ENCODE measurements around the gene FAM200C. TPM values are rescaled to one million over a fixed set of nuclear protein-coding genes. Genes with fewer than 3 reads are reported as not detected.

The FAM200C gene
- total and polyA plus RNA-seq, 7 donors = 0.92 to 12.3 (median 4.3) TPM

- DNase-seq = no peak
- Histone ChIP-seq H3K27ac (no peak overlapping the region), H3K27me3 (no peaks in the 10 kb centered on the region), H3K4me3 (no peak overlapping the region), H3K9me3 (no peaks in the 10 kb centered on the region), H3K36me3 (no peaks in the 10 kb centered on the region), H3K4me1 (peaks cover 0 to 5% (median under 1%) of the 10 kb centered on the region in 4 donors)
- intact Hi-C loops (cut with DNase I) = no loop called here
- TF ChIP-seq POLR2A (IDR thresholded peaks at IDR 0.05) = no peak
- TF ChIP-seq EP300 (IDR thresholded peaks at IDR 0.05) = no peak
- no peak for TF ChIP-seq POLR2AphosphoS5 (IDR thresholded peaks at IDR 0.05)
- no peak for TF ChIP-seq CTCF (IDR thresholded peaks at IDR 0.05)
Measured at GRCh38 chr5:160375166-160375565, 24.7 kb downstream of the FAM200C start.

GRCh38 chr5:160371294-160371693 is 28.6 kb downstream of the FAM200C start:
- no peak for TF ChIP-seq CTCF (IDR thresholded peaks at IDR 0.05)
- no peak for TF ChIP-seq POLR2AphosphoS5 (IDR thresholded peaks at IDR 0.05)
- TF ChIP-seq POLR2A (IDR thresholded peaks at IDR 0.05) = no peak
- no peak for TF ChIP-seq EP300 (IDR thresholded peaks at IDR 0.05)
- no peak for DNase-seq
- Histone ChIP-seq H3K4me3 (no peak overlapping the region), H3K9me3 (no peaks in the 10 kb centered on the region), H3K4me1 (peaks cover 0 to 12% (median 9%) of the 10 kb centered on the region in 4 donors), H3K36me3 (no peaks in the 10 kb centered on the region), H3K27me3 (no peaks in the 10 kb centered on the region), H3K27ac (no peak overlapping the region)
- intact Hi-C loops (cut with DNase I) = no loop called here

- peak overlapping the region in 3 of 4 donors; percentile 74 to 77 (median 75) for H3K27ac ChIP-seq
- H3K36me3 ChIP-seq = no peaks in the 10 kb centered on the region
- peak overlapping the region; percentile 46 to 77 (median 68) for H3K4me3 ChIP-seq
- 50 to 51% methylated on average over 12 of the region's 12 CpGs for WGBS, 2 donors
- intact Hi-C loops (cut with DNase I) = no loop called here
- no peak for TF ChIP-seq POLR2A (IDR thresholded peaks at IDR 0.05)
- no peak for TF ChIP-seq CTCF (IDR thresholded peaks at IDR 0.05)
- no peak for TF ChIP-seq EP300 (IDR thresholded peaks at IDR 0.05)
- no peak for TF ChIP-seq POLR2AphosphoS5 (IDR thresholded peaks at IDR 0.05)
- peaks cover 0 to 12% (median 9%) of the 10 kb centered on the region in 4 donors for H3K4me1 ChIP-seq
- no peak for DNase-seq
- H3K27me3 ChIP-seq = no peaks in the 10 kb centered on the region
- no peaks in the 10 kb centered on the region for H3K9me3 ChIP-seq
Measured at GRCh38 chr5:160370713-160371034, 29.2 kb downstream of the FAM200C start.

- H3K27ac ChIP-seq = peak within 1 kb of the TSS; percentile 72 to 77 (median 74)
- H3K27me3 ChIP-seq = no peaks in the 10 kb centered on the region
- DNase-seq = peak; percentile 84
- peaks cover 0 to 12% (median 9%) of the 10 kb centered on the region in 4 donors for H3K4me1 ChIP-seq
- WGBS, 2 donors = 1 to 2% methylated on average over 45 of the region's 45 CpGs
- H3K36me3 ChIP-seq = no peaks in the 10 kb centered on the region
- intact Hi-C loops (cut with DNase I) = no loop called here
- peak within 1 kb of the TSS; percentile 46 to 77 (median 68) for H3K4me3 ChIP-seq
- no peak for TF ChIP-seq CTCF (IDR thresholded peaks at IDR 0.05)
- peak in 1 of 4 donors; percentile 57 for TF ChIP-seq POLR2AphosphoS5 (IDR thresholded peaks at IDR 0.05)
- no peaks in the 10 kb centered on the region for H3K9me3 ChIP-seq
Measured at GRCh38 chr5:160369990-160370712, 29.7 kb downstream of the FAM200C start, which contains the start of gene C1QTNF2. TSS of gene C1QTNF2 (minus strand) at chr5:160370626. CDS start at chr5:160355011, 15,615 bp downstream.

GRCh38 chr5:160367885-160368284 is 32.0 kb downstream of the FAM200C start:
- Histone ChIP-seq H3K27ac (no peak overlapping the region), H3K4me3 (no peak overlapping the region), H3K27me3 (no peaks in the 10 kb centered on the region), H3K4me1 (peaks cover 0 to 14% (median 11%) of the 10 kb centered on the region in 4 donors), H3K36me3 (no peaks in the 10 kb centered on the region), H3K9me3 (no peaks in the 10 kb centered on the region)
- TF ChIP-seq CTCF (IDR thresholded peaks at IDR 0.05) = no peak
- intact Hi-C loops (cut with DNase I) = no loop called here
- WGBS, 2 donors = 97 to 98% methylated on average over 3 of the region's 3 CpGs
- DNase-seq = no peak

Measured in sigmoid colon (tissue), 7 donors.